Upper lobe of right lung (tissue), 1 donor: ENCODE results near the gene SLC24A4. TPM values are rescaled to one million over a fixed set of nuclear protein-coding genes. Genes with fewer than 3 reads are reported as not detected.

Experiments
- ATAC-seq: fragments of 200-7000 bp; cut with Tn5 transposase; one replicate; pipeline ENCODE4 v1.9.1; 2020; ENCODE audit warnings: mild to moderate bottlenecking, moderate library complexity
- DNase-seq: peaks from one replicate; pipeline ENCODE4 v3.0.0-alpha.2; 2020
- H3K27ac ChIP-seq: fragments of 200-600 bp; one replicate; pipeline ENCODE4 v1.8.0; 2022
- H3K27me3 ChIP-seq: fragments of 200-600 bp; one replicate; pipeline ENCODE4 v1.8.0; 2022; ENCODE audit warnings: mild to moderate bottlenecking
- H3K36me3 ChIP-seq: fragments of 200-600 bp; one replicate; pipeline ENCODE4 v1.8.0; 2022
- H3K4me1 ChIP-seq: fragments of 200-600 bp; one replicate; pipeline ENCODE4 v1.8.0; 2022
- H3K4me3 ChIP-seq: fragments of 200-600 bp; one replicate; pipeline ENCODE4 v1.8.0; 2022; ENCODE audit warnings: mild to moderate bottlenecking
- H3K9me3 ChIP-seq: fragments of 200-600 bp; one replicate; pipeline ENCODE4 v1.8.0; 2022
- CTCF ChIP-seq: fragments of 200-600 bp; IDR thresholded peaks from one replicate; pipeline ENCODE4 v1.8.0; 2022; ENCODE audit warnings: antibody characterized with exemption
- intact Hi-C: fragments of 100-400 bp; cut with DNase I; formaldehyde crosslinking; loops from one replicate; pipeline ENCODE4 v1.11.0; 2022
- total RNA-seq: library from RNA; stranded (reverse); fragmentation: NEBNext Ultra II Directional; extraction: Animal tissue kit (Norgen Biotek cat#: 25700); gene quantifications from one replicate; pipeline ENCODE4 v1.2.1, GENCODE V29; 2021
- donor health status: DM: no; HTN: yes; CAD: no; lungs with severe emphysema.

The SLC24A4 gene
- total RNA-seq, 1 donor from 2014 or later = 1.6 TPM

- Histone ChIP-seq H3K4me1 (no peaks in the 10 kb centered on the region), H3K9me3 (no peaks in the 10 kb centered on the region), H3K4me3 (no peak overlapping the region), H3K27me3 (no peaks in the 10 kb centered on the region), H3K36me3 (no peaks in the 10 kb centered on the region), H3K27ac (no peak overlapping the region)
- intact Hi-C loops = no loop called here
- ATAC-seq (no peak), DNase-seq (peak; percentile 3)
- no peak for TF ChIP-seq CTCF
Measured at GRCh38 chr14:92437729-92438285, 114.8 kb downstream of the SLC24A4 start.

GRCh38 chr14:92439537-92440344 lies 116.8 kb downstream of the SLC24A4 start:
- ATAC-seq (no peak), DNase-seq (no peak)
- H3K27me3 ChIP-seq = no peaks in the 10 kb centered on the region
- H3K4me1 ChIP-seq = no peaks in the 10 kb centered on the region
- H3K27ac ChIP-seq = no peak overlapping the region
- intact Hi-C loops = no loop called here
- H3K36me3 ChIP-seq = no peaks in the 10 kb centered on the region
- TF ChIP-seq CTCF = no peak
- no peaks in the 10 kb centered on the region for H3K9me3 ChIP-seq
- H3K4me3 ChIP-seq = no peak overlapping the region

GRCh38 chr14:92440345-92441003 lies 117.5 kb downstream of the SLC24A4 start:
- Histone ChIP-seq H3K9me3 (no peaks in the 10 kb centered on the region), H3K27ac (no peak overlapping the region), H3K4me1 (no peaks in the 10 kb centered on the region), H3K4me3 (no peak overlapping the region), H3K36me3 (no peaks in the 10 kb centered on the region), H3K27me3 (no peaks in the 10 kb centered on the region)
- intact Hi-C loops = no loop called here
- DNase-seq = no peak
- ATAC-seq = no peak
- TF ChIP-seq CTCF = no peak

GRCh38 chr14:92441751-92442504 lies 119.0 kb downstream of the SLC24A4 start:
- no peak for DNase-seq
- no peak overlapping the region for H3K27ac ChIP-seq
- intact Hi-C loops = no loop called here
- no peaks in the 10 kb centered on the region for H3K27me3 ChIP-seq
- no peak for ATAC-seq
- TF ChIP-seq CTCF = no peak
- no peaks in the 10 kb centered on the region for H3K9me3 ChIP-seq
- no peak overlapping the region for H3K4me3 ChIP-seq
- no peaks in the 10 kb centered on the region for H3K36me3 ChIP-seq
- H3K4me1 ChIP-seq = no peaks in the 10 kb centered on the region

GRCh38 chr14:92443167-92443566 lies 120.2 kb downstream of the SLC24A4 start:
- H3K4me1 ChIP-seq = no peaks in the 10 kb centered on the region
- intact Hi-C loops = no loop called here
- H3K4me3 ChIP-seq = no peak overlapping the region
- no peaks in the 10 kb centered on the region for H3K9me3 ChIP-seq
- H3K27me3 ChIP-seq = no peaks in the 10 kb centered on the region
- ATAC-seq = no peak
- TF ChIP-seq CTCF = no peak
- H3K36me3 ChIP-seq = no peaks in the 10 kb centered on the region
- DNase-seq = no peak
- no peak overlapping the region for H3K27ac ChIP-seq
